ENCODE measurements around the gene GMPS.
"Not testable (repeated sequence)": the region's sequence is repeated elsewhere in the genome, so short reads cannot be mapped to it uniquely, and the experiment has no call there.

GMPS gene

GRCh38 chr3:155884292-155884691 lies 13.8 kb downstream of the GMPS start:
- no peak for TF ChIP-seq CTCF (IDR thresholded peaks at IDR 0.05; ENCODE audit: extremely low read depth, missing control alignments)
- DNase-seq (ENCODE audit: low spot score): no peak

- no peak for TF ChIP-seq CTCF (IDR thresholded peaks at IDR 0.05; ENCODE audit: extremely low read depth, missing control alignments)
- DNase-seq (ENCODE audit: low spot score): no peak
Measured at GRCh38 chr3:155885292-155885691, 14.8 kb downstream of the GMPS start.

GRCh38 chr3:155886348-155886747 lies 15.9 kb downstream of the GMPS start:
- not testable (repeated sequence) for DNase-seq (ENCODE audit: low spot score)

GRCh38 chr3:155886915-155887314 lies 16.5 kb downstream of the GMPS start:
- TF ChIP-seq CTCF (IDR thresholded peaks at IDR 0.05; ENCODE audit: extremely low read depth, missing control alignments): no peak
- DNase-seq (ENCODE audit: low spot score): no peak

- TF ChIP-seq CTCF (IDR thresholded peaks at IDR 0.05; ENCODE audit: extremely low read depth, missing control alignments): no peak
- no peak for DNase-seq (ENCODE audit: low spot score)
Measured at GRCh38 chr3:155889212-155889611, 18.8 kb downstream of the GMPS start.

- no peak for TF ChIP-seq CTCF (IDR thresholded peaks at IDR 0.05; ENCODE audit: extremely low read depth, missing control alignments)
Measured at GRCh38 chr3:155889952-155890351, 19.5 kb downstream of the GMPS start.

GRCh38 chr3:155890671-155891190 lies 20.3 kb downstream of the GMPS start:
- DNase-seq (ENCODE audit: low spot score): no peak
- TF ChIP-seq CTCF (IDR thresholded peaks at IDR 0.05; ENCODE audit: extremely low read depth, missing control alignments): no peak

More at GRCh38 chr3:155889952-155890351, 19.5 kb downstream of the GMPS start:
- DNase-seq (ENCODE audit: low spot score): no peak

GRCh38 chr3:155891321-155891720 lies 20.9 kb downstream of the GMPS start:
- DNase-seq (ENCODE audit: low spot score): no peak
- no peak for TF ChIP-seq CTCF (IDR thresholded peaks at IDR 0.05; ENCODE audit: extremely low read depth, missing control alignments)
